HG03135 (cell line): Measurements from ENCODE around the gene TADA2A.

Experiments
- ATAC-seq: cut with Tn5 transposase; IDR thresholded peaks from one replicate; pipeline ENCODE4 v1.9.1; 2021; ENCODE audit warnings: mild to moderate bottlenecking, moderate library complexity; ENCODE audit not compliant: unreplicated experiment

TADA2A gene

GRCh38 chr17:37520174-37520573 lies 113.5 kb downstream of the TADA2A start:
- ATAC-seq: no peak

- ATAC-seq: no peak
Measured at GRCh38 chr17:37521821-37522220, 115.1 kb downstream of the TADA2A start.

DNA sequence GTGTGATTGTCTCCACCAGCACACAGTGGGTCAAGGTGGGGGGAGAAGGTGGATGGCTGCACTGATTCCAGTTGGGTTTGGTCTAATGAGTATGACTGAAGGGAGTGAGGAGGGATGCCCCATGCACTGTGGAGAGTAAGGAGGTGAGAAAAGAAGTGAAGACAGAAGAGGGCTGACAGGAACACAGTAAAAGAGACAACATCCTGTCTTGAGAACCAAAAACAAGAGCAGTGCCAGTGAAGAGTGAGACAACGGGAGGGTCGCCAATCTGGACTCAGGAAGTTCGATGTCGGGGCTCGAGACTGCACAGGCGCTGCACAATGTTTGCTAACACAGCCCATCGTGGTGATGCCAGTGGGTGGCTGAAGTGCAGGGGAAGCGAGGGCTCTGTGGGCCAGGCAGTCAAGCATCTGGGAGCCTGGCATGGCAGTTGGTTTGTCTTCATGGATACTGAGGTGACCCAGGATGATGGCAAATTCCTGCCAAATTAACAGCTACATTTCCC lies 117.1 kb downstream of the TADA2A start:
- no peak for ATAC-seq

- ATAC-seq: no peak
Measured at GRCh38 chr17:37527249-37527851, 120.7 kb downstream of the TADA2A start.
